Mesenteric fat pad (tissue), 1 donor: Measurements from ENCODE around the gene GPX8. TPM values are rescaled to one million over a fixed set of nuclear protein-coding genes. Genes with fewer than 3 reads are reported as not detected.

Source experiments
- DNase-seq: peaks from one replicate; pipeline ENCODE4 v3.0.0-alpha.2; 2020; ENCODE audit warnings: low spot score
- microRNA-seq: library from miRNA; unstranded; fragments of <30 nt; microRNA quantifications from one replicate; pipeline ENCODE4 v1.2.0, GENCODE V29; 2020; ENCODE audit warnings: borderline number of aligned reads
- total RNA-seq: library from RNA; stranded (reverse); fragmentation: NEBNext Ultra II Directional; extraction: Animal tissue kit (Norgen Biotek cat#: 25700); gene quantifications from one replicate; pipeline ENCODE4 v1.2.1, GENCODE V29; 2021
- donor health status: DM: yes; HTN: yes; CAD: no.

The GPX8 gene
- total RNA-seq, 1 donor from 2014 or later: 20.5 TPM

DNA sequence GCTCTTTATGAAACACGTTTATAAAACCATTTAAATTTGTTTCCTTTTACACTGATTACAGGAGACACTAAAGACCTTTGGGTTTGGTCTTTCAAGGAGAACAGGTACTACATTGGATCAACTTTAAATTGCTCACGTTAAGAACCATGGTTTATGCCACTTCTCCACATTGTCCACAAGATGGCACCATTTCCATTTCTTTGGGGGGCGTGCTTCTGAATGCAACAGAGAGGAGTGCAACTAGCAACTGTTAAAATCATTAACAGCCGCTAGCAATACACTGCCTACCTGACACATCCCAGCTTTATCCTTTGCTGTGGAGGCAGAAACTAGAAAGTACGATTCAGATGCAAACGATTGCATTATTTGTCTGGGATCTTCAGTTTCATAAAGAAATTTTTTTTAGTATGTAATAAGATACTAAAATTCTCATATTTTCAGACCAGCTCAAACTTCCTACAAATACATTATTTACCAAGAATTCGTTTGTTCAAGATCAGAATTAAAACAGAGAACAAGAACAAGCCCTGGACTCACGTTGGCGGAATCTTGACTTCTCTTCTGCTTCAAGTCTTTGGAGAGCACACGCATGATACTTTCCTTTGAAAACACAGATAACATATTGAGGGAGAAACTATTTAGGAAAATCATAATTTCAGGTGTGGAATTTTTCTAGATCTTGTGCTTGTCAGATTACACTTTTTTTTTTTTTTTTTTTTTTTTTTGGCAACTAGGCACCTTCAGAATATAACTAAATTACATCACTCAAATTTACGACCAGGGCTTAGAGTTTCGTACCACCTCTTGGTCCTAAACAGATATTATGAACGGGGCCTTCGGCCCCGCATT, 12.3 kb downstream of the GPX8 start:
- DNase-seq: no peak

GRCh38 chr5:55172937-55173686, 13.1 kb downstream of the GPX8 start, which contains the start of gene CDC20B:
CDC20B (minus strand) TSS chr5:55173177; CDS start chr5:55173000, 177 bp downstream.
- DNase-seq: no peak

GRCh38 chr5:55173687-55174230, 13.8 kb downstream of the GPX8 start:
- no peak for DNase-seq

DNA sequence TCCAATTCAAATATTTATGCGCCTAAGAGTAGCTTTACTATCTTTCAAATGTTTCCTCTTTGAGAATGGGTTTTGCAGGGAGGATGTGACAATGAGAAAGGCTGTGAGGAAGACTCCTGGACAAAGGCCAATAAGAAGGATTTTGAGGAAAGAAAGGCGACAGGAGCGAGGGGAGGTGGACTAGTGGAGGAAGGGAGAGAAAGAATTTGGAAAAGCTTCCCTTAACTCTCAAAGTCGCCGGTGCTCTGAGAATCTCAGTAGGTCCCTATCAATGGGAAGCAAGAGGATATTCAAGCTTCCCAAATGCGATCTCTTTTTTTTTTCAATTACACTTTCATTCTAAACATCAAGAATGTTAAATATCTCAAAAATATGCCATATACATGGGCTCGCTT, 15.8 kb downstream of the GPX8 start:
- no peak for DNase-seq

- no peak for DNase-seq
Observed at GRCh38 chr5:55176176-55176818, 16.3 kb downstream of the GPX8 start.

- no peak for DNase-seq
Observed at GRCh38 chr5:55177078-55177477, 17.1 kb downstream of the GPX8 start.

DNA sequence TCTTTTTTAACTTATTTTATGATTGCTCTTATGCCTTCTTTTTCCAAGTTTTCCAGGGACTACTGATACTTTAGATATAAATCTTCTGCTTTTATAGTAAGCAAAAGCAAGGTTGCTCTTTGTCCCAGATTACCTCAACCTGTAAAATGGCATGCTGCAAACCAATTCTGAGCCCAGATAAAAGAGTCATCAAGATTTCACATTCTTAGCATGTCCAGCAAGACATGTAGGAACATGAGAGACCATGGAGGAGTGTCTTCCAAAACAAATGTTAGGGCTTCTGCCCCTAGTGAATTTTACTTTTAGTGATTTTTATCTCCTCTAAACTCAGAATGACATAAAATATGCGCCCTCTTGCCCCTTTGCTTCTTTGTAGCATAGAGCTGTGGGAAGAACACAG, 20.0 kb downstream of the GPX8 start:
- no peak for DNase-seq

GRCh38 chr5:55187370-55187769, 27.4 kb downstream of the GPX8 start:
- no peak for DNase-seq

- no peak for DNase-seq
Observed at GRCh38 chr5:55188656-55189540, 28.9 kb downstream of the GPX8 start.

- DNase-seq: no peak
Observed at GRCh38 chr5:55191165-55191564, 31.2 kb downstream of the GPX8 start.

GRCh38 chr5:55205001-55205400, 45.0 kb downstream of the GPX8 start:
- DNase-seq: no peak

- no peak for DNase-seq
Observed at GRCh38 chr5:55211184-55211874, 51.4 kb downstream of the GPX8 start.

Small RNAs within 50 kb of the gene (microRNA-seq; reads per million reads assigned to microRNA genes)
- 2.2 reads per million for gene MIR449A
- gene MIR449B: not detected
- not detected for gene MIR449C

Other genes starting within 250 kb of the GPX8 start
- not detected for gene ESM1, start 174.6 kb upstream of the GPX8 start, total RNA-seq
- gene GZMK, start 135.9 kb upstream of the GPX8 start, total RNA-seq: 1.3 TPM
- 1.0 TPM for gene GZMA, start 57.5 kb upstream of the GPX8 start, total RNA-seq
- not detected for gene CDC20B, start 13.0 kb downstream of the GPX8 start, total RNA-seq
- gene MCIDAS, start 67.1 kb downstream of the GPX8 start, total RNA-seq: not detected
- not detected for gene CCNO, start 73.4 kb downstream of the GPX8 start, total RNA-seq
- 28.3 TPM for gene DHX29, start 147.5 kb downstream of the GPX8 start, total RNA-seq
- gene MTREX, start 147.8 kb downstream of the GPX8 start, total RNA-seq: 49.3 TPM